ENCODE measurements around the gene HTR2B.
"Not testable (repeated sequence)": the region's sequence is repeated elsewhere in the genome, so short reads cannot be mapped to it uniquely, and the experiment has no call there.

Gene HTR2B

GRCh38 chr2:231100321-231100720 lies 24.5 kb downstream of the HTR2B start:
- H3K4me1 ChIP-seq (ENCODE audit: control insufficient read depth, insufficient read depth, low read length); H3K27me3 ChIP-seq (ENCODE audit: control insufficient read depth, insufficient read depth, low read length, poor library complexity, severe bottlenecking); H3K4me3 ChIP-seq (ENCODE audit: insufficient read depth, low read depth, low read length); H3K9me3 ChIP-seq (ENCODE audit: control insufficient read depth, low read length); H3K27ac ChIP-seq (ENCODE audit: insufficient read depth, low read depth, low read length, poor library complexity, severe bottlenecking): not testable (repeated sequence)
- H3K36me3 ChIP-seq (ENCODE audit: control insufficient read depth, insufficient read depth, low read length): peaks cover 15% of the 10 kb centered on the region
- WGBS, 2 experiments: 93 to 100% methylated on average over 2 of the region's 2 CpGs

GRCh38 chr2:231099918-231100317 lies 24.9 kb downstream of the HTR2B start:
- Histone ChIP-seq H3K9me3 (ENCODE audit: control insufficient read depth, low read length) (no peaks in the 10 kb centered on the region), H3K27ac (ENCODE audit: insufficient read depth, low read depth, low read length, poor library complexity, severe bottlenecking) (no peak overlapping the region), H3K27me3 (ENCODE audit: control insufficient read depth, insufficient read depth, low read length, poor library complexity, severe bottlenecking) (no peaks in the 10 kb centered on the region), H3K4me3 (ENCODE audit: insufficient read depth, low read depth, low read length) (no peak overlapping the region), H3K4me1 (ENCODE audit: control insufficient read depth, insufficient read depth, low read length) (no peaks in the 10 kb centered on the region), H3K36me3 (ENCODE audit: control insufficient read depth, insufficient read depth, low read length) (peaks cover 18% of the 10 kb centered on the region)
- 92 to 93% methylated on average over 6 to 8 of the region's 8 CpGs for WGBS, 2 experiments

DNA sequence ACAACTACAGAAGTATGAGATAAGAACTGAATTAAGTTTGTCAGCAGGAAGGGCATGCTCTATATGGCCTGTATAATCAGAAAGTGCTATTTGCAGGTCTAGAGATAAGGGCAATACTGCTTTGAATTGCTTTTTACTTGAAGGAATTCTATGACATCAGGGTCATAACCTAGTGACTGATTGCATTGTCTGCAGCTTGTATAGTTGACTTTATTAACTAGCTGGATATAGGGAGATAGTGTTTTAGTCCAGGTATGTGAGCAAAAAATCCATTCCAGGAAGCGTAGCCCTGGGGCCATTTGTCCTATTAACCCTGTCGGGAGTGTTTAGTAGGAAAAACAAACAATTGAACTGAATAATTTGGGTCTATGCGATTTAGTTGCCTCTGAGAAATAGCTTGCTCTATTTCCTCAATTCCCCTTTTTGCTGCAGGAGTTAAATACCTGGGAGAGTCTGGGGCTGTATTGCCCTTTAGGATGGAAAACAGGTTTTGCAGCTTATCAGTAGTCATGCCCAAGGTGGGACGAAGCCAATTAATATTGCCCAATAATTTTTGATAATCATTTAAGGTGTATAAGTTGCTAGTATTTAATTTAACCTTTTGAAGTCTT lies 30.0 kb downstream of the HTR2B start:
- Histone ChIP-seq H3K36me3 (ENCODE audit: control insufficient read depth, insufficient read depth, low read length) (peaks cover 10% of the 10 kb centered on the region), H3K27me3 (ENCODE audit: control insufficient read depth, insufficient read depth, low read length, poor library complexity, severe bottlenecking) (no peaks in the 10 kb centered on the region), H3K4me3 (ENCODE audit: insufficient read depth, low read depth, low read length) (no peak overlapping the region), H3K27ac (ENCODE audit: insufficient read depth, low read depth, low read length, poor library complexity, severe bottlenecking) (no peak overlapping the region), H3K9me3 (ENCODE audit: control insufficient read depth, low read length) (no peaks in the 10 kb centered on the region), H3K4me1 (ENCODE audit: control insufficient read depth, insufficient read depth, low read length) (no peaks in the 10 kb centered on the region)
- 95 to 98% methylated on average over 3 to 4 of the region's 4 CpGs for WGBS, 2 experiments

DNA sequence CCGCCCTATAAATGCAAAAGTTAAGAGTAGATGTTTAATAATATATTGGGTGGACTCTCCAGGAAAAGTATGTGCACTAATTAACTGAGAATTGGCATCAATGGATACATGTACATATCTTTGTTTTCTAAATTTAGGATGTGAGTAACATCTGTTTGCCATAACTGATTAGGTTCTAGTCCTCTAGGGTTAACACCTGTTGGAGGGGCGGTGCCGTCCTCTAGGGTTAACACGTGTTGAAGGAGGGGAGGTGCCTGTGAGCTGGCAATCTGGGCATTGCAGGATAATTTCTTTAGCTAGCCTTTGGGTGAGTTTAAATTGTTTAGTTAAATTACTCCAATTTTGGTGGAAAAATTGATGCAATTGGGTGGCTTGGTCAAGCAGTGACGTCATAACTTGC lies 30.9 kb downstream of the HTR2B start:
- Histone ChIP-seq H3K27ac (ENCODE audit: insufficient read depth, low read depth, low read length, poor library complexity, severe bottlenecking) (no peak overlapping the region), H3K4me3 (ENCODE audit: insufficient read depth, low read depth, low read length) (no peak overlapping the region), H3K4me1 (ENCODE audit: control insufficient read depth, insufficient read depth, low read length) (no peaks in the 10 kb centered on the region), H3K9me3 (ENCODE audit: control insufficient read depth, low read length) (no peaks in the 10 kb centered on the region), H3K36me3 (ENCODE audit: control insufficient read depth, insufficient read depth, low read length) (peaks cover 5% of the 10 kb centered on the region), H3K27me3 (ENCODE audit: control insufficient read depth, insufficient read depth, low read length, poor library complexity, severe bottlenecking) (no peaks in the 10 kb centered on the region)
- WGBS, 2 experiments: 92 to 95% methylated on average over 5 of the region's 5 CpGs

DNA sequence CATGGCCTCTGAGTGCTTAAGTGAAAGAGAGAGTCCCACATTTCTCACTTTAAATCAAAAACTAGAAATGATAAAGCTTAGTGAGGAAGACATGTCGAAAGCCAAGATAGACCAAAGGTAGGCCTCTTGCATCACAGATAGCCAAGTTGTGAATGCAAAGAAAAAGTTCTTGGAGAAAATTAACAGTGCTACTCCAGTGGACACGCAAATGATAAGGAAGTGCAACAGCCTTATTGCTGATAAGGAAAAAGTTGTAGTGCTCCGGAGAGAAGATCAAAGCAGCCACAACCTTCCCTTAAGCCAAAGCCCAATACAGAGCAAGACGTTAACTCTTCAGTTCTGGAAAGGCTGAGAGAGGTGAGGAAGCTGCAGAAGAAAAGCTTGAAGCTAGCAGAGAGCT lies 36.1 kb downstream of the HTR2B start:
- WGBS, 2 experiments: 92 to 97% methylated on average over 4 of the region's 4 CpGs
- H3K36me3 ChIP-seq (ENCODE audit: control insufficient read depth, insufficient read depth, low read length): peaks cover 24% of the 10 kb centered on the region
- no peak overlapping the region for H3K4me3 ChIP-seq (ENCODE audit: insufficient read depth, low read depth, low read length)
- H3K4me1 ChIP-seq (ENCODE audit: control insufficient read depth, insufficient read depth, low read length): no peaks in the 10 kb centered on the region
- H3K27ac ChIP-seq (ENCODE audit: insufficient read depth, low read depth, low read length, poor library complexity, severe bottlenecking): no peak overlapping the region
- no peaks in the 10 kb centered on the region for H3K27me3 ChIP-seq (ENCODE audit: control insufficient read depth, insufficient read depth, low read length, poor library complexity, severe bottlenecking)
- H3K9me3 ChIP-seq (ENCODE audit: control insufficient read depth, low read length): no peaks in the 10 kb centered on the region

DNA sequence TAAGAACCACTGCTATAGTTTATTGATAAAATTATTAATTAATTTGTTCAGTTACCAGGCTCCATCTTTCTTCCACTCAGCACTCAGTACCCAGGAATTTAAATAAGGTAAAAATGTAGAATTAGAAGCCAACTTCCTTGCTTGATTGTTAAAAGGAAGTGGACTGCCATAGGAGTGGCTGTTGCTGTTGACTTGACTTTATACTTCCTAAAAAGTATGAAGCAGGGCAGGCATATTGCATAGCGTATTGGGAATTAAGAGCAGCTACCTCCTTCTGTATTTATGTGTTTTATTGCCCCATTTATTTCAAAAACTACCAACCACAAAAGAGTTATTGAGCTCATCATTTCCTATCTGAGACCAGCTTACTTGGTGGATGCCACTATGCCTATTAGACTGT lies 40.3 kb downstream of the HTR2B start:
- Histone ChIP-seq H3K4me3 (ENCODE audit: insufficient read depth, low read depth, low read length) (no peak overlapping the region), H3K27me3 (ENCODE audit: control insufficient read depth, insufficient read depth, low read length, poor library complexity, severe bottlenecking) (no peaks in the 10 kb centered on the region), H3K27ac (ENCODE audit: insufficient read depth, low read depth, low read length, poor library complexity, severe bottlenecking) (no peak overlapping the region), H3K36me3 (ENCODE audit: control insufficient read depth, insufficient read depth, low read length) (peaks cover 51% of the 10 kb centered on the region), H3K9me3 (ENCODE audit: control insufficient read depth, low read length) (no peaks in the 10 kb centered on the region), H3K4me1 (ENCODE audit: control insufficient read depth, insufficient read depth, low read length) (no peaks in the 10 kb centered on the region)
- 80 to 88% methylated on average over 1 of the region's 1 CpG for WGBS, 2 experiments

DNA sequence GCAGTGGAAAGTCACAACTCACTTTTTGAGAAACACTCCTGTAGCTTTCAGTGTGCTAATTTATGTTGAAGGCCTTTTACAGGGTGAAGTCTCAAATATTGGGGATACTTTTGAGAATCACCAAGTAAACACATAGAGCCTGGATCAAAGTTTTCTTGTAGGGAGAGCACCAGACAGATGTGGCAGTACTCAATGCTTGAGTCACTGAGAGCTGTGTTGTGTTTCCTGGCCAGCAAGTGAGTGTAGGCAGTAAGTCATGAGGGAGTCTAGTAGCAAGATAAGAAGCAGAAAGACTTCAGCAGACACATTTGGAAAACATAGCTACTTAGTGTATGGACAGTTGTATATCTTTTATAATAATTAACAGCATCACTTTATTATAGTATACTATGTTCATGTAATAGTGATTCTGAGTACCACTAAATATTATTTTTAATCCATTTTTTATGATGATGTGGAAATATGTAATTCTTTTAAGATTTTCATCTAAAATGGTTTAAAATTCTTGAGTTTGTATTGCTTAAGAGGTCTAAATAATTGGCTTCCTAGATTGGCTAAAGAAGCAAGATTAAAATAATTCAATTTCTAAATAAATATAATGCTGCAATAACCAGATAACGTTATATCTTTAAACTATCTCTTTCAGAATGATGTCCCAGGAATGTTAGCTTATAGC lies 55.3 kb downstream of the HTR2B start:
- Histone ChIP-seq H3K4me1 (ENCODE audit: control insufficient read depth, insufficient read depth, low read length) (no peaks in the 10 kb centered on the region), H3K9me3 (ENCODE audit: control insufficient read depth, low read length) (no peaks in the 10 kb centered on the region), H3K36me3 (ENCODE audit: control insufficient read depth, insufficient read depth, low read length) (peaks cover 30% of the 10 kb centered on the region), H3K4me3 (ENCODE audit: insufficient read depth, low read depth, low read length) (no peak overlapping the region), H3K27me3 (ENCODE audit: control insufficient read depth, insufficient read depth, low read length, poor library complexity, severe bottlenecking) (no peaks in the 10 kb centered on the region), H3K27ac (ENCODE audit: insufficient read depth, low read depth, low read length, poor library complexity, severe bottlenecking) (no peak overlapping the region)
- 100% methylated on average over 1 of the region's 1 CpG for WGBS, 2 experiments

GRCh38 chr2:231068525-231069222 lies 56.2 kb downstream of the HTR2B start:
- Histone ChIP-seq H3K36me3 (ENCODE audit: control insufficient read depth, insufficient read depth, low read length) (peaks cover 36% of the 10 kb centered on the region), H3K27me3 (ENCODE audit: control insufficient read depth, insufficient read depth, low read length, poor library complexity, severe bottlenecking) (no peaks in the 10 kb centered on the region), H3K9me3 (ENCODE audit: control insufficient read depth, low read length) (no peaks in the 10 kb centered on the region), H3K4me3 (ENCODE audit: insufficient read depth, low read depth, low read length) (no peak overlapping the region), H3K4me1 (ENCODE audit: control insufficient read depth, insufficient read depth, low read length) (no peaks in the 10 kb centered on the region), H3K27ac (ENCODE audit: insufficient read depth, low read depth, low read length, poor library complexity, severe bottlenecking) (no peak overlapping the region)
- 91 to 97% methylated on average over 4 to 5 of the region's 5 CpGs for WGBS, 2 experiments

DNA sequence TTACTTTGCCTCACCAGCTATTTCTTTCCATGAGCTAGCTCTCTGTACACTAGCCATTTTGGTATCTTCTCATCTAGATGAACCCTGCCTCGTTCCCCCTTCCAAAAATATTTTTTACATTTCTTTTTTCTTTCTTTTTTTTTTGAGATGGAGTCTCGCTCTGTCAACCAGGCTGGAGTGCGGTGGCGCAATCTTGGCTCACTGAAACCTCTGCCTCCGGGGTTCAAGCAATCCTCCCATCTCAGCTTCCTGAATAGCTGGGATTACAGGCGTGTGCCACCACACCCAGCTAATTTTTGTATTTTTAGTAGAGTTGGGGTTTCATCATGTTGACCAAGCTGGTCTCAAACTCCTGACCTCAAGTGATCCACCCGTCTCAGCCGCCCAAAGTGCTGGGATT lies 57.3 kb downstream of the HTR2B start:
- not testable (repeated sequence) for H3K27ac ChIP-seq (ENCODE audit: insufficient read depth, low read depth, low read length, poor library complexity, severe bottlenecking); H3K4me1 ChIP-seq (ENCODE audit: control insufficient read depth, insufficient read depth, low read length); H3K9me3 ChIP-seq (ENCODE audit: control insufficient read depth, low read length); H3K4me3 ChIP-seq (ENCODE audit: insufficient read depth, low read depth, low read length); H3K27me3 ChIP-seq (ENCODE audit: control insufficient read depth, insufficient read depth, low read length, poor library complexity, severe bottlenecking)
- peaks cover 36% of the 10 kb centered on the region for H3K36me3 ChIP-seq (ENCODE audit: control insufficient read depth, insufficient read depth, low read length)
- 87 to 90% methylated on average over 8 of the region's 8 CpGs for WGBS, 2 experiments

DNA sequence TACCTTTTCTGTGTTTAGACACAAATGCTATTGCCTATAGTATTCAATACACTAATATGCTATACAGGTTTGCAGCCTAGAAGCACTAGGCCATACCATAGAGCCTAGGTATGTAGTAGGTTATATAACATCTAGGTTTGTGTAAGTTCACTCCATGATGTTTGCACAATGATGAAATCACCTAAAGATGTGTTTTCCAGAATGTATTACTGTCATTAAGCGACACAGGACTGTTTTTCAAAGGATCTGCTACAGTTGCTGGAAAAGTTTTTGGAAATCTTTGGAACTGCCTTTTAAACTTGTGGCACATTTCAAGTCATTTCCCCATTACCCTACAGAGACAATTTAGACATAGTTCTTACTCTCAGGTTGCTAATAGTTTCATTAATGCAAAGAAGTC lies 58.9 kb downstream of the HTR2B start:
- H3K36me3 ChIP-seq (ENCODE audit: control insufficient read depth, insufficient read depth, low read length): peaks cover 34% of the 10 kb centered on the region

More for the DNA sequence above, 58.9 kb downstream of the HTR2B start:
- H3K4me3 ChIP-seq (ENCODE audit: insufficient read depth, low read depth, low read length): no peak overlapping the region
- H3K4me1 ChIP-seq (ENCODE audit: control insufficient read depth, insufficient read depth, low read length): no peaks in the 10 kb centered on the region
- no peak overlapping the region for H3K27ac ChIP-seq (ENCODE audit: insufficient read depth, low read depth, low read length, poor library complexity, severe bottlenecking)
- WGBS, 2 experiments: 95 to 100% methylated on average over 1 of the region's 1 CpG
- H3K9me3 ChIP-seq (ENCODE audit: control insufficient read depth, low read length): no peaks in the 10 kb centered on the region
- no peaks in the 10 kb centered on the region for H3K27me3 ChIP-seq (ENCODE audit: control insufficient read depth, insufficient read depth, low read length, poor library complexity, severe bottlenecking)
